GM23338 (cell line): ENCODE data around the gene ZNF92. TPM values are rescaled to one million over a fixed set of nuclear protein-coding genes. Genes with fewer than 3 reads are reported as not detected.

ENCODE experiments used
- ATAC-seq: fragments of 200-7000 bp; cut with Tn5 transposase; 3 replicates; pipeline ENCODE4 v1.9.1; 2020
- DNase-seq: peaks from one replicate; pipeline ENCODE4 v3.0.0-alpha.2; 2015; ENCODE audit warnings: low spot score
- H2AFZ ChIP-seq: fragments of 200-600 bp; sonication (generic); 2 replicates; pipeline ENCODE4 v1.8.0; 2016; ENCODE audit warnings: antibody characterized with exemption, mild to moderate bottlenecking, moderate library complexity
- H3F3A ChIP-seq: fragments of 200-600 bp; sonication (generic); replicated peaks from 2 replicates; pipeline ENCODE4 v1.8.0; 2017; ENCODE audit warnings: antibody characterized with exemption, mixed run types, low read depth
- H3K27ac ChIP-seq: fragments of 200-600 bp; sonication (generic); 2 replicates; pipeline ENCODE4 v1.6.1; 2016; ENCODE audit warnings: low read depth
- H3K27me3 ChIP-seq: fragments of 200-600 bp; sonication (generic); 2 replicates; pipeline ENCODE4 v1.8.0; 2016; ENCODE audit warnings: mild to moderate bottlenecking, mixed run types, moderate library complexity; ENCODE audit not compliant: insufficient read depth
- H3K36me3 ChIP-seq: fragments of 200-600 bp; sonication (generic); 2 replicates; pipeline ENCODE4 v1.8.0; 2016; ENCODE audit warnings: mild to moderate bottlenecking; ENCODE audit not compliant: insufficient read depth
- H3K4me1 ChIP-seq: fragments of 200-600 bp; sonication (generic); 2 replicates; pipeline ENCODE4 v1.8.0; 2016; ENCODE audit warnings: mild to moderate bottlenecking, moderate library complexity; ENCODE audit not compliant: insufficient read depth
- H3K4me2 ChIP-seq: fragments of 200-600 bp; sonication (generic); 2 replicates; pipeline ENCODE4 v1.7.1; 2017; ENCODE audit warnings: mixed run types
- H3K4me3 ChIP-seq: fragments of 200-600 bp; sonication (generic); 2 replicates; pipeline ENCODE4 v1.6.1; 2016; ENCODE audit warnings: mixed run types
- H3K79me2 ChIP-seq: fragments of 200-600 bp; sonication (generic); replicated peaks from 2 replicates; pipeline ENCODE4 v1.8.0; 2017; ENCODE audit warnings: mild to moderate bottlenecking; ENCODE audit not compliant: insufficient read depth
- H3K9me2 ChIP-seq: fragments of 200-600 bp; sonication (generic); 2 replicates; pipeline ENCODE4 v1.8.0; 2017; ENCODE audit not compliant: insufficient read depth
- H4K20me1 ChIP-seq: fragments of 200-600 bp; sonication (generic); replicated peaks from 2 replicates; pipeline ENCODE4 v1.8.0; 2017; ENCODE audit warnings: mild to moderate bottlenecking; ENCODE audit not compliant: insufficient read depth
- H3K27ac Mint-ChIP-seq: 2 replicates; pipeline ENCODE4 v1.8.0; 2020; ENCODE audit warnings: inconsistent platforms, mild to moderate bottlenecking, moderate library complexity, mixed read lengths
- H3K27me3 Mint-ChIP-seq: 3 replicates; pipeline ENCODE4 v1.8.0; 2022; ENCODE audit warnings: low read depth, mild to moderate bottlenecking, moderate library complexity, mixed read lengths, inconsistent platforms; ENCODE audit not compliant: insufficient read depth, poor library complexity
- H3K36me3 Mint-ChIP-seq: 3 replicates; pipeline ENCODE4 v1.8.0; 2021; ENCODE audit warnings: low read depth, mild to moderate bottlenecking, inconsistent platforms, moderate library complexity, mixed read lengths
- H3K4me1 Mint-ChIP-seq: 3 replicates; pipeline ENCODE4 v1.8.0; 2020; ENCODE audit warnings: mild to moderate bottlenecking, inconsistent platforms, mixed read lengths
- H3K4me3 Mint-ChIP-seq: 3 replicates; pipeline ENCODE4 v1.8.0; 2021; ENCODE audit warnings: moderate library complexity, mild to moderate bottlenecking, inconsistent platforms, mixed read lengths
- H3K9me3 Mint-ChIP-seq: 3 replicates; pipeline ENCODE4 v1.8.0; 2020; ENCODE audit warnings: moderate library complexity, mild to moderate bottlenecking, inconsistent platforms, mixed read lengths
- CREB1 ChIP-seq: fragments of 250-450 bp; sonication (Bioruptor Pico); IDR thresholded peaks from 2 replicates; pipeline ENCODE4 v1.5.0; 2020; ENCODE audit warnings: low read depth, mild to moderate bottlenecking, moderate library complexity
- CTCF ChIP-seq, 2 experiments: fragments of 200-600 bp in 1 of 2; sonication (generic) in 1 of 2; conservative IDR thresholded peaks; 2 replicates each; pipeline versions ENCODE4 v1.5.1 to v1.6.1; 2016 to 2017; ENCODE audit warnings: antibody characterized with exemption in 2 of 2, low read depth in 2 of 2, mild to moderate bottlenecking in 2 of 2, moderate library complexity in 1 of 2
- ETS1 ChIP-seq: IDR thresholded peaks from 2 replicates; pipeline ENCODE4 v1.6.1; 2016; ENCODE audit warnings: antibody characterized with exemption
- EZH2 ChIP-seq: fragments of 200-600 bp; sonication (generic); IDR thresholded peaks from one replicate; pipeline ENCODE4 v1.8.0; 2017; ENCODE audit warnings: antibody characterized with exemption, mild to moderate bottlenecking, low read depth; ENCODE audit not compliant: unreplicated experiment
- EZH2phosphoT487 ChIP-seq: fragments of 200-600 bp; sonication (generic); IDR thresholded peaks from one replicate; pipeline ENCODE4 v1.8.1; 2018; ENCODE audit warnings: antibody characterized with exemption; ENCODE audit not compliant: unreplicated experiment
- JUNB ChIP-seq: IDR thresholded peaks from one replicate; pipeline ENCODE4 v1.6.1; 2016; ENCODE audit warnings: antibody characterized with exemption; ENCODE audit not compliant: unreplicated experiment
- NANOG ChIP-seq: IDR thresholded peaks from 2 replicates; pipeline ENCODE4 v1.6.1; 2016; ENCODE audit warnings: antibody characterized with exemption, borderline replicate concordance
- POLR2AphosphoS5 ChIP-seq: IDR thresholded peaks from 2 replicates; pipeline ENCODE4 v1.6.1; 2016; ENCODE audit warnings: antibody characterized with exemption, low read depth
- REST ChIP-seq: IDR thresholded peaks from one replicate; pipeline ENCODE4 v1.6.1; 2018; ENCODE audit warnings: antibody characterized with exemption; ENCODE audit not compliant: unreplicated experiment
- STAT1 ChIP-seq: IDR thresholded peaks from one replicate; pipeline ENCODE4 v1.6.1; 2016; ENCODE audit warnings: antibody characterized with exemption; ENCODE audit not compliant: unreplicated experiment
- ZNF114 ChIP-seq: fragments of 250-450 bp; sonication (Bioruptor Pico); IDR thresholded peaks from 2 replicates; pipeline ENCODE4 v1.5.0; 2020; ENCODE audit warnings: mild to moderate bottlenecking, moderate library complexity
- ZNF331 ChIP-seq: fragments of 250-450 bp; sonication (Bioruptor Pico); IDR thresholded peaks from 2 replicates; pipeline ENCODE4 v1.5.0; 2020; ENCODE audit warnings: low read depth, mild to moderate bottlenecking, moderate library complexity
- polyA plus RNA-seq: library from polyadenylated mRNA; unstranded; fragments of >200 nt; fragmentation: Nextera tagmentation; extraction: Ambion mirVana; gene quantifications from 2 replicates; pipeline ENCODE4 v1.2.1, GENCODE V29; 2016
- total RNA-seq: library from RNA; depleted of rRNA; stranded (reverse); fragments of >200 nt; shearing (Covaris generic); gene quantifications from 2 replicates; pipeline ENCODE4 v1.2.3, GENCODE V29; 2014

ZNF92 gene
- total and polyA plus RNA-seq, 2 experiments from 2014 or later = 25.3 to 56.3 TPM

- ATAC-seq = no peak
- Mint-ChIP-seq H3K27ac (no peak overlapping the region), H3K9me3 (peaks cover 84% of the 10 kb centered on the region)
Observed at GRCh38 chr7:65411249-65411648, 37.6 kb downstream of the ZNF92 start.

More at GRCh38 chr7:65411249-65411648, 37.6 kb downstream of the ZNF92 start:
- no peaks in the 10 kb centered on the region for H3K9me2 ChIP-seq
- H3K4me1 Mint-ChIP-seq = no peaks in the 10 kb centered on the region
- H3K4me3 Mint-ChIP-seq = no peak overlapping the region
- H3K4me3 ChIP-seq = no peak overlapping the region
- DNase-seq = no peak
- no peak for TF ChIP-seq ZNF331 (CRISPR knock-in tag)
- no peak for TF ChIP-seq REST
- TF ChIP-seq EZH2 = no peak
- no peak for TF ChIP-seq NANOG
- no peak for TF ChIP-seq STAT1
- TF ChIP-seq EZH2phosphoT487 = no peak
- TF ChIP-seq JUNB = no peak
- no peak for TF ChIP-seq CTCF (conservative IDR thresholded peaks at IDR 0.05; ENCODE audit: low read depth in 2 of 2)
- TF ChIP-seq ZNF114 (CRISPR knock-in tag) = no peak
- TF ChIP-seq ETS1 = no peak
- TF ChIP-seq POLR2AphosphoS5 = no peak
- TF ChIP-seq CREB1 (CRISPR knock-in tag) = no peak
- 0 out of 2 replicates have a peak, but pooled peaks cover 5% of the 10 kb centered on the region for H3K36me3 ChIP-seq
- no peak overlapping the region for H3K27ac ChIP-seq
- H4K20me1 ChIP-seq = no peaks in the 10 kb centered on the region
- no peaks in the 10 kb centered on the region for H3K4me1 ChIP-seq
- H3K79me2 ChIP-seq = no peaks in the 10 kb centered on the region
- H3K36me3 Mint-ChIP-seq = peaks cover 21% of the 10 kb centered on the region; the same call in 1 of the 3 replicates
- H3K4me2 ChIP-seq = no peak overlapping the region
- no peak overlapping the region for H2AFZ ChIP-seq
- H3F3A ChIP-seq = no peaks in the 10 kb centered on the region
- H3K27me3 ChIP-seq = no peaks in the 10 kb centered on the region
- peaks cover 3% of the 10 kb centered on the region for H3K27me3 Mint-ChIP-seq
